Astrocyte of the cerebellum (primary cell): ENCODE results near the gene DYRK1A.

Experiments
- DNase-seq: peaks from one replicate; pipeline ENCODE4 v3.0.0-alpha.2; 2011; ENCODE audit warnings: low read depth
- H3K4me3 ChIP-seq: 2 replicates; pipeline ENCODE4 v1.5.1; 2011; ENCODE audit warnings: mild to moderate bottlenecking, low read depth, low read length, moderate library complexity
- CTCF ChIP-seq: IDR thresholded peaks from 2 replicates; pipeline ENCODE4 v1.5.1; 2012; ENCODE audit warnings: low read length, low read depth, moderate library complexity, mild to moderate bottlenecking; ENCODE audit errors: missing control alignments
- in situ Hi-C: cut with HindIII; loops from 2 replicates; pipeline ENCODE4 v1.10.0; 2017; ENCODE audit warnings: low sequenced_read_pairs

Gene DYRK1A

GRCh38 chr21:37430184-37430821 is 63.7 kb downstream of the DYRK1A start:
- H3K4me3 ChIP-seq = no peak overlapping the region
- DNase-seq = no peak
- in situ Hi-C loops = loop anchor here (5.0 kb wide), 1 partner anchor 37 kb away; no protein-coding TSS in a partner anchor
- TF ChIP-seq CTCF = no peak

- DNase-seq = no peak
- no peak overlapping the region for H3K4me3 ChIP-seq
- in situ Hi-C loops = loop anchor here (5.0 kb wide), 1 partner anchor 36 kb away; no protein-coding TSS in a partner anchor
- no peak for TF ChIP-seq CTCF
These were observed 64.7 kb downstream of the DYRK1A start for GRCh38 chr21:37431243-37431642.

- in situ Hi-C loops = loop anchor here (5.0 kb wide), 1 partner anchor 34 kb away; no protein-coding TSS in a partner anchor
- no peak overlapping the region for H3K4me3 ChIP-seq
- DNase-seq = no peak
- no peak for TF ChIP-seq CTCF
These were observed 66.3 kb downstream of the DYRK1A start for GRCh38 chr21:37432710-37433455.

- no peak for TF ChIP-seq CTCF
- DNase-seq = no peak
- H3K4me3 ChIP-seq = no peak overlapping the region
- in situ Hi-C loops = loop anchor here (5.0 kb wide), 1 partner anchor 34 kb away; no protein-coding TSS in a partner anchor
These were observed 66.9 kb downstream of the DYRK1A start for GRCh38 chr21:37433456-37433840.

GRCh38 chr21:37435120-37435519 is 68.5 kb downstream of the DYRK1A start:
- TF ChIP-seq CTCF = no peak
- no peak overlapping the region for H3K4me3 ChIP-seq
- in situ Hi-C loops = no loop called here
- peak; percentile 97 for DNase-seq

- no peak for TF ChIP-seq CTCF
- in situ Hi-C loops = no loop called here
- DNase-seq = no peak
- no peak overlapping the region for H3K4me3 ChIP-seq
These were observed 69.1 kb downstream of the DYRK1A start for GRCh38 chr21:37435711-37436110.
